Sigmoid colon (tissue), 7 donors: Measurements from ENCODE around the gene ASXL1. TPM values are rescaled to one million over a fixed set of nuclear protein-coding genes. Genes with fewer than 3 reads are reported as not detected.

Source experiments
- DNase-seq: peaks from one replicate; pipeline ENCODE4 v3.0.0-alpha.2; 2019
- H3K27ac ChIP-seq, 4 donors: fragments of 200-600 bp; sonication (generic); one replicate each; pipeline ENCODE4 v1.5.1; 2016 to 2019; ENCODE audit warnings: mild to moderate bottlenecking in 1 of 4
- H3K27me3 ChIP-seq, 3 donors: fragments of 200-600 bp; sonication (generic); one replicate each; pipeline ENCODE4 v1.5.1; 2019; ENCODE audit warnings: mild to moderate bottlenecking in 1 of 3
- H3K36me3 ChIP-seq, 4 donors: fragments of 200-600 bp; sonication (generic); one replicate each; pipeline ENCODE4 v1.5.1; 2016 to 2019
- H3K4me1 ChIP-seq, 4 donors: fragments of 200-600 bp; sonication (generic); one replicate each; pipeline ENCODE4 v1.5.1; 2017 to 2019
- H3K4me3 ChIP-seq, 4 donors: fragments of 200-600 bp; sonication (generic); one replicate each; pipeline ENCODE4 v1.5.1; 2017 to 2019; ENCODE audit warnings: mild to moderate bottlenecking in 2 of 4, moderate library complexity in 1 of 4
- H3K9me3 ChIP-seq, 4 donors: fragments of 200-600 bp in 3 of 4; sonication (generic) in 3 of 4; one replicate each; pipeline versions ENCODE4 v1.5.1 to v1.6.1; 2013 to 2019
- EP300 ChIP-seq, 4 donors: sonication (generic); formaldehyde crosslinking; IDR thresholded peaks; one replicate each; pipeline ENCODE4 v1.6.1; 2017; ENCODE audit warnings: antibody characterized with exemption in 4 of 4
- POLR2A ChIP-seq, 2 donors: fragments of 450-650 bp; IDR thresholded peaks; one replicate each; pipeline ENCODE4 v1.6.1; 2016; ENCODE audit warnings: antibody characterized with exemption in 2 of 2, mild to moderate bottlenecking in 2 of 2, moderate library complexity in 2 of 2
- POLR2AphosphoS5 ChIP-seq, 4 donors: sonication (generic); formaldehyde crosslinking; IDR thresholded peaks; one replicate each; pipeline ENCODE4 v1.6.1; 2017; ENCODE audit warnings: antibody characterized with exemption in 4 of 4
- WGBS, 2 donors: extraction: QIAGEN DNeasy Blood & Tissue Kit; methylation state at CpG; one replicate each; pipeline ENCODE4 v1.1.7; 2013; 5-methylcytosine and 5-hydroxymethylcytosine counted together
- intact Hi-C: fragments of 100-400 bp; cut with DNase I; formaldehyde crosslinking; loops from one replicate; pipeline ENCODE4 v1.15.1; 2023
- polyA plus RNA-seq, 3 donors: library from polyadenylated mRNA; stranded (reverse); fragments of 200-250 nt; gene quantifications; one replicate each; pipeline ENCODE4 v1.2.3, GENCODE V29; 2013
- total RNA-seq, 4 donors: library from RNA; depleted of rRNA; stranded (reverse); fragments of >200 nt; gene quantifications; one replicate each; pipeline ENCODE4 v1.1.0, GENCODE V29; 2016
- TF ChIP-seq, protein P1 (sequence below), 4 experiments: fragments of 450-650 bp in 3 of 4; fragments of 200-600 bp in 1 of 4; IDR thresholded peaks; one replicate each; pipeline ENCODE4 v1.5.1; 2016 to 2019; ENCODE audit warnings: antibody characterized with exemption in 4 of 4, mild to moderate bottlenecking in 3 of 4, moderate library complexity in 2 of 4
- donor health status: healthy with polysubstance abuse.
- donor health status: Bipolar disorder and iron deficiency.
- donor health status: healthy.

ASXL1 gene
- total and polyA plus RNA-seq, 7 donors, result 6.0 to 102 (median 46.7) TPM

- TF ChIP-seq POLR2AphosphoS5 (IDR thresholded peaks at IDR 0.05) (no peak), POLR2A (IDR thresholded peaks at IDR 0.05) (no peak), EP300 (IDR thresholded peaks at IDR 0.05) (no peak)
- TF ChIP-seq, protein P1, sequence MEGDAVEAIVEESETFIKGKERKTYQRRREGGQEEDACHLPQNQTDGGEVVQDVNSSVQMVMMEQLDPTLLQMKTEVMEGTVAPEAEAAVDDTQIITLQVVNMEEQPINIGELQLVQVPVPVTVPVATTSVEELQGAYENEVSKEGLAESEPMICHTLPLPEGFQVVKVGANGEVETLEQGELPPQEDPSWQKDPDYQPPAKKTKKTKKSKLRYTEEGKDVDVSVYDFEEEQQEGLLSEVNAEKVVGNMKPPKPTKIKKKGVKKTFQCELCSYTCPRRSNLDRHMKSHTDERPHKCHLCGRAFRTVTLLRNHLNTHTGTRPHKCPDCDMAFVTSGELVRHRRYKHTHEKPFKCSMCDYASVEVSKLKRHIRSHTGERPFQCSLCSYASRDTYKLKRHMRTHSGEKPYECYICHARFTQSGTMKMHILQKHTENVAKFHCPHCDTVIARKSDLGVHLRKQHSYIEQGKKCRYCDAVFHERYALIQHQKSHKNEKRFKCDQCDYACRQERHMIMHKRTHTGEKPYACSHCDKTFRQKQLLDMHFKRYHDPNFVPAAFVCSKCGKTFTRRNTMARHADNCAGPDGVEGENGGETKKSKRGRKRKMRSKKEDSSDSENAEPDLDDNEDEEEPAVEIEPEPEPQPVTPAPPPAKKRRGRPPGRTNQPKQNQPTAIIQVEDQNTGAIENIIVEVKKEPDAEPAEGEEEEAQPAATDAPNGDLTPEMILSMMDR (IDR thresholded peaks at IDR 0.05), result no peak
- peak overlapping the region; percentile 43 to 74 (median 65) for H3K27ac ChIP-seq
- no peaks in the 10 kb centered on the region for H3K27me3 ChIP-seq
- DNase-seq, result no peak
- 73 to 74% methylated on average over 3 of the region's 3 CpGs for WGBS, 2 donors
- peaks cover 0 to 4% (median 0%) of the 10 kb centered on the region in 4 donors for H3K36me3 ChIP-seq
- no peaks in the 10 kb centered on the region for H3K9me3 ChIP-seq
- peaks cover 0 to 52% (median 31%) of the 10 kb centered on the region in 4 donors for H3K4me1 ChIP-seq
- intact Hi-C loops, result no loop called here
- peak overlapping the region in 3 of 4 donors; percentile 22 to 38 (median 28) for H3K4me3 ChIP-seq
Measured at GRCh38 chr20:32385541-32385940, 27.4 kb downstream of the ASXL1 start.

- TF ChIP-seq, protein P1 (IDR thresholded peaks at IDR 0.05), result no peak
- TF ChIP-seq EP300 (IDR thresholded peaks at IDR 0.05) (no peak), POLR2A (IDR thresholded peaks at IDR 0.05) (no peak), POLR2AphosphoS5 (IDR thresholded peaks at IDR 0.05) (no peak)
- intact Hi-C loops, result no loop called here
- no peaks in the 10 kb centered on the region for H3K27me3 ChIP-seq
- H3K9me3 ChIP-seq, result no peaks in the 10 kb centered on the region
- WGBS, 2 donors, result 61 to 79% methylated on average over 1 of the region's 1 CpG
- peak overlapping the region; percentile 43 to 74 (median 65) for H3K27ac ChIP-seq
- H3K4me3 ChIP-seq, result peak overlapping the region in 3 of 4 donors; percentile 22 to 38 (median 28)
- H3K4me1 ChIP-seq, result peaks cover 0 to 52% (median 33%) of the 10 kb centered on the region in 4 donors
- no peak for DNase-seq
- peaks cover 0 to 4% (median 2%) of the 10 kb centered on the region in 4 donors for H3K36me3 ChIP-seq
Measured at GRCh38 chr20:32386091-32386490, 28.0 kb downstream of the ASXL1 start.

DNA sequence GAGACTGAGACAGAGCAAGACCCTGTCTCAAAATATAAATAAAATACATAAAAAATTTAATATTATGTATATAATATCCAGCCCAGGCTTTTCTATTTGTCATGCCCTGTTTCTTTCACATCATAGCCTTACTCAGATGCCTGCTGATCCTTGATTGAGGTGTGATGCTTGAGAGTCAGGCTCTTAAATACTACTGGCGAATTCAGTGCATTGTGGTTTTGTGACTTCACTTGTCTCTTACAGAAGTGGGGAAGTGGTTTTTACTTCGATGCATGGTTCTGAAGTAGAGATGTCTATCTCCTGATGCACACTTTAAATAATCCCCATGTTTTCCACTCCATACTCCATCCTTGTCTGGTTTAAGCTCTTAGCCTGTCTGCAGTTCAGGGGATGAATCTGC, 29.1 kb downstream of the ASXL1 start:
- TF ChIP-seq POLR2A (IDR thresholded peaks at IDR 0.05) (no peak), POLR2AphosphoS5 (IDR thresholded peaks at IDR 0.05) (no peak)
- peaks cover 0 to 52% (median 33%) of the 10 kb centered on the region in 4 donors for H3K4me1 ChIP-seq

GRCh38 chr20:32391003-32391402, 32.9 kb downstream of the ASXL1 start:
- H3K4me3 ChIP-seq, result no peak overlapping the region
- intact Hi-C loops, result no loop called here
- 50 to 73% methylated on average over 2 of the region's 2 CpGs for WGBS, 2 donors
- H3K36me3 ChIP-seq, result peaks cover 0 to 17% (median 5%) of the 10 kb centered on the region in 4 donors
- H3K27ac ChIP-seq, result no peak overlapping the region
- H3K9me3 ChIP-seq, result no peaks in the 10 kb centered on the region
- TF ChIP-seq, protein P1 (IDR thresholded peaks at IDR 0.05), result no peak
- no peak for TF ChIP-seq EP300 (IDR thresholded peaks at IDR 0.05)
- TF ChIP-seq POLR2AphosphoS5 (IDR thresholded peaks at IDR 0.05), result no peak
- no peak for TF ChIP-seq POLR2A (IDR thresholded peaks at IDR 0.05)
- H3K27me3 ChIP-seq, result no peaks in the 10 kb centered on the region
- H3K4me1 ChIP-seq, result peaks cover 0 to 33% (median 14%) of the 10 kb centered on the region in 4 donors
- DNase-seq, result no peak

More for the DNA sequence above, 29.1 kb downstream of the ASXL1 start:
- WGBS, 2 donors, result 44 to 89% methylated on average over 2 of the region's 2 CpGs
- Histone ChIP-seq H3K27me3 (no peaks in the 10 kb centered on the region), H3K9me3 (no peaks in the 10 kb centered on the region), H3K36me3 (peaks cover 0 to 7% (median 5%) of the 10 kb centered on the region in 4 donors), H3K4me3 (no peak overlapping the region), H3K27ac (peak overlapping the region in 1 of 4 donors; percentile 74)
- intact Hi-C loops, result no loop called here
- DNase-seq, result no peak

- intact Hi-C loops, result no loop called here
- peaks cover 0 to 17% (median 3%) of the 10 kb centered on the region in 4 donors for H3K36me3 ChIP-seq
- peaks cover 0 to 9% (median 4%) of the 10 kb centered on the region in 4 donors for H3K4me1 ChIP-seq
- no peak overlapping the region for H3K4me3 ChIP-seq
- no peaks in the 10 kb centered on the region for H3K27me3 ChIP-seq
- WGBS, 2 donors, result 94 to 96% methylated on average over 3 of the region's 3 CpGs
- H3K27ac ChIP-seq, result no peak overlapping the region
- H3K9me3 ChIP-seq, result no peaks in the 10 kb centered on the region
- TF ChIP-seq, protein P1 (IDR thresholded peaks at IDR 0.05), result no peak
- TF ChIP-seq POLR2AphosphoS5 (IDR thresholded peaks at IDR 0.05) (no peak), EP300 (IDR thresholded peaks at IDR 0.05) (no peak), POLR2A (IDR thresholded peaks at IDR 0.05) (no peak)
- no peak for DNase-seq
Measured at GRCh38 chr20:32395066-32395465, 36.9 kb downstream of the ASXL1 start.
